ENCODE results near the gene MIER2. TPM values are rescaled to one million over a fixed set of nuclear protein-coding genes. Genes with fewer than 3 reads are reported as not detected.
A peak's percentile ranks its signal among the peaks of the same experiment; 100 is the strongest.
"Not testable (repeated sequence)": the region's sequence is repeated elsewhere in the genome, so short reads cannot be mapped to it uniquely, and the experiment has no call there.

Gene MIER2
- polyA plus RNA-seq, 5 donors = 18.9 to 35.9 (median 26.1) TPM

- DNase-seq = not testable (repeated sequence)
Measured at GRCh38 chr19:380618-381219, 36.1 kb upstream of the MIER2 start.

GRCh38 chr19:379796-380195, 35.2 kb upstream of the MIER2 start:
- no peak for DNase-seq

GRCh38 chr19:378706-379105, 34.1 kb upstream of the MIER2 start:
- DNase-seq = no peak

- no peak for DNase-seq
Measured at GRCh38 chr19:377801-378581, 33.4 kb upstream of the MIER2 start.

GRCh38 chr19:376111-376470, 31.5 kb upstream of the MIER2 start:
- no peak for DNase-seq

- DNase-seq = no peak
Measured at GRCh38 chr19:375395-376110, 31.0 kb upstream of the MIER2 start.

GRCh38 chr19:374886-375235, 30.3 kb upstream of the MIER2 start:
- DNase-seq = no peak

GRCh38 chr19:374183-374885, 29.7 kb upstream of the MIER2 start:
- no peak for DNase-seq

GRCh38 chr19:373391-374182, 29.0 kb upstream of the MIER2 start:
- DNase-seq = no peak

GRCh38 chr19:372306-372890, 27.8 kb upstream of the MIER2 start:
- peak; percentile 77 for DNase-seq

- no peak for DNase-seq
Measured at GRCh38 chr19:371501-372168, 27.0 kb upstream of the MIER2 start.

- no peak for DNase-seq
Measured at GRCh38 chr19:370641-371330, 26.2 kb upstream of the MIER2 start.

GRCh38 chr19:369876-370275, 25.3 kb upstream of the MIER2 start:
- DNase-seq = no peak

- no peak for DNase-seq
Measured at GRCh38 chr19:369256-369655, 24.7 kb upstream of the MIER2 start.

GRCh38 chr19:368630-369024, 24.0 kb upstream of the MIER2 start:
- no peak for DNase-seq

GRCh38 chr19:367963-368629, 23.5 kb upstream of the MIER2 start:
- DNase-seq = no peak

- DNase-seq = no peak
Measured at GRCh38 chr19:367561-367960, 23.0 kb upstream of the MIER2 start.

GRCh38 chr19:366951-367350, 22.4 kb upstream of the MIER2 start:
- DNase-seq = no peak

- DNase-seq = no peak
Measured at GRCh38 chr19:366205-366783, 21.7 kb upstream of the MIER2 start.

All from right lung (tissue), 5 donors.